Chondrocyte (in vitro differentiated cells): ENCODE results near the gene AGAP2. TPM values are rescaled to one million over a fixed set of nuclear protein-coding genes. Genes with fewer than 3 reads are reported as not detected.

ENCODE experiments used
- DNase-seq: peaks from one replicate; pipeline ENCODE4 v3.0.0; 2021; ENCODE audit warnings: mixed read lengths, low spot score
- H3K27ac Mint-ChIP-seq: one replicate; pipeline ENCODE4 v1.8.0; 2021; ENCODE audit warnings: mild to moderate bottlenecking, moderate library complexity, mixed read lengths; ENCODE audit not compliant: unreplicated experiment
- H3K27me3 Mint-ChIP-seq: 2 replicates; pipeline ENCODE4 v1.8.0; 2021; ENCODE audit warnings: low read depth, mixed read lengths
- H3K36me3 Mint-ChIP-seq: 2 replicates; pipeline ENCODE4 v1.8.0; 2021; ENCODE audit warnings: low read depth, mixed read lengths
- H3K4me1 Mint-ChIP-seq: 2 replicates; pipeline ENCODE4 v1.8.0; 2021; ENCODE audit warnings: low read depth, mild to moderate bottlenecking, mixed read lengths
- H3K4me3 Mint-ChIP-seq: one replicate; pipeline ENCODE4 v1.8.0; 2021; ENCODE audit warnings: mild to moderate bottlenecking, moderate library complexity, mixed read lengths; ENCODE audit not compliant: unreplicated experiment
- H3K9me3 Mint-ChIP-seq: 2 replicates; pipeline ENCODE4 v1.8.0; 2021; ENCODE audit warnings: low read depth, mixed read lengths
- total RNA-seq: library from RNA; stranded (reverse); gene quantifications from 3 replicates; pipeline ENCODE4 v1.2.1, GENCODE V29; 2021
- TF ChIP-seq, protein P1 (sequence below): fragments of 200-600 bp; sonication (generic); IDR thresholded peaks from 2 replicates; pipeline ENCODE4 v1.5.0; 2021; ENCODE audit warnings: antibody characterized with exemption, mild to moderate bottlenecking, moderate library complexity

Gene AGAP2
- total RNA-seq, 1 donor from 2014 or later = 1.9 TPM

DNA sequence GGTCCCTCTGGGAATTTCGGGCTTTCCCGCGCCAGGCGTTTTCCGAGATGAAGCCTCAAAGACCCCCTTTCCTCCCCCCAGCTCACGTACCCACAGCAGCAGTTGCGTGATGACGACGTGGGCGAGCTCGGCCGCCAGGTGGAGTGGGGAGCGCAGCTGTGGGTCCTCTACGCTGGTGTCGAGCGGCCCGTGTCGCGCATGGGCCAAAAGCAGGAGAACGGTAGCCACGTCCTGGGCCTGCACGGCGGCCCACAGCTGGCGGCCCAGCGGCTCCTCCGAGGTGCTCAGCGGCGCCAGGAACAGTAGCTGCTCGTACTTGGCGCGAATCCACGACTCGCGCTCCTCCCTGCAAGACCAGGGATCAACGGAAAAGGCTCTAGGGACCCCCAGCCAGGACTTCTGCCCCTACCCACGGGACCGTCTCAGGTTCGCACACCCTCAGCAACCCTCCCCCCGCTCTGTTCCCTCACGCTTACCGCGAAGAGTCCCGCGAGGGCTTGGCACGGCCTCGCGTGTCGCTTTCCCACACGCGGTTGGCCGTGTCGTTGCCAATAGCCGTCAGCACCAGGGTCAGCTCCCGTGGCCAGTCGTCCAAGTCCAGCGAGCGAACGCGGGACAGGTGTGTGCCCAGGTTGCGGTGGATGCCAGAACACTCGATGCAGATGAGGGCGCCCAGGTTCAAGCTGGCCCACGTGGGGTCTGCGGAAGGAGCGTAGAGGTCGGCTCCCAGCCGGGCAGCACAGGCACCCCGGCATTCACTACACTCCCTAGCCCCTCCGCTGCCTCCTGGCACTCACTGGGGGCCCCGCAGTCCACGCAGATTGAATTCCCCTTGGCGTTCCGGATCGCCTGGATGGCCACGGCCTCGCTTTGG lies 11.4 kb downstream of the AGAP2 start:
- H3K36me3 Mint-ChIP-seq = peaks cover 2% of the 10 kb centered on the region

DNA sequence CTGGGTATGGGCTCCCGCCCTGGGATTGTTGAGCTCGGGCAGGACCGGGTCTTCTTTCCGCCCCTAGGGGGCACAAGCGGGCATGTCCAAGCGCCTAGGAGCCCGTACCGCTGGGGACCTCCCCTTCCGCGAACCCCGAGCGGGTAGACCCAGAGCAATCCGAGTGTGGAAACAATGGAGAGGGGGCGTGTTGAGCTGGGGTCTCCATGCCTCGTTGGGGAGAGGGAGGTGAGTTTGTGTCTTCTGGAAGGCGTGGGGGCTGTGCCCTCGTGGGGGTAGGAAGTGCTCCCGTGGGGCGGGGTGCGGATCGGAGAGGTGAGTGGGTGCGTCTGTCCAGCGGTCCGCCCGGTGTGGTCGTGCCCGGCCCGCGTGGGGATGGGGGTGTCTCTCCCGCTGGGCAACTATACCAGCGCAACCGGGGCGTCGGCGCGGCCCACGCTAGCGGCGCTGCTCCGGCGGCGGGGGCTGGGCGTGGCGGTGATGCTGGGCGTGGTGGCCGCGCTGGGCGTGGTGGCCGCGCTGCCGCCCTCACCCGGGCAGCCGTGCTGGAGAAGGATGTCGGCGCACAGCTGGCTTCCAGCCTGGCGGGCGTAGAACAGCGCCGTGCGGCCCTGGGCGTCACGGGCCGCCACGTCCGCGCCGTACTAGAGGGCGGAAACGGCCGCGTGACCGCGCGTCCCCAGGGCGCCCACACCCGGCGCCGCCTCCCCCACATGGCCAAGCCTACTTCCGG lies 12.2 kb downstream of the AGAP2 start:
- no peak for DNase-seq
- Mint-ChIP-seq H3K4me3 (peak overlapping the region; percentile 96), H3K9me3 (no peaks in the 10 kb centered on the region), H3K4me1 (peaks cover 13% of the 10 kb centered on the region), H3K27ac (peak overlapping the region; percentile 93), H3K27me3 (peaks cover 3% of the 10 kb centered on the region), H3K36me3 (peaks cover 7% of the 10 kb centered on the region)
- TF ChIP-seq, protein P1, sequence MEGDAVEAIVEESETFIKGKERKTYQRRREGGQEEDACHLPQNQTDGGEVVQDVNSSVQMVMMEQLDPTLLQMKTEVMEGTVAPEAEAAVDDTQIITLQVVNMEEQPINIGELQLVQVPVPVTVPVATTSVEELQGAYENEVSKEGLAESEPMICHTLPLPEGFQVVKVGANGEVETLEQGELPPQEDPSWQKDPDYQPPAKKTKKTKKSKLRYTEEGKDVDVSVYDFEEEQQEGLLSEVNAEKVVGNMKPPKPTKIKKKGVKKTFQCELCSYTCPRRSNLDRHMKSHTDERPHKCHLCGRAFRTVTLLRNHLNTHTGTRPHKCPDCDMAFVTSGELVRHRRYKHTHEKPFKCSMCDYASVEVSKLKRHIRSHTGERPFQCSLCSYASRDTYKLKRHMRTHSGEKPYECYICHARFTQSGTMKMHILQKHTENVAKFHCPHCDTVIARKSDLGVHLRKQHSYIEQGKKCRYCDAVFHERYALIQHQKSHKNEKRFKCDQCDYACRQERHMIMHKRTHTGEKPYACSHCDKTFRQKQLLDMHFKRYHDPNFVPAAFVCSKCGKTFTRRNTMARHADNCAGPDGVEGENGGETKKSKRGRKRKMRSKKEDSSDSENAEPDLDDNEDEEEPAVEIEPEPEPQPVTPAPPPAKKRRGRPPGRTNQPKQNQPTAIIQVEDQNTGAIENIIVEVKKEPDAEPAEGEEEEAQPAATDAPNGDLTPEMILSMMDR = peak; percentile 89

More for the DNA sequence above, 11.4 kb downstream of the AGAP2 start:
- H3K27me3 Mint-ChIP-seq = peaks cover 3% of the 10 kb centered on the region
- TF ChIP-seq, protein P1 = peak; percentile 32
- no peaks in the 10 kb centered on the region for H3K9me3 Mint-ChIP-seq
- DNase-seq = no peak
- H3K27ac Mint-ChIP-seq = peak overlapping the region; percentile 45
- peaks cover 13% of the 10 kb centered on the region for H3K4me1 Mint-ChIP-seq
- peak overlapping the region; percentile 96 for H3K4me3 Mint-ChIP-seq

DNA sequence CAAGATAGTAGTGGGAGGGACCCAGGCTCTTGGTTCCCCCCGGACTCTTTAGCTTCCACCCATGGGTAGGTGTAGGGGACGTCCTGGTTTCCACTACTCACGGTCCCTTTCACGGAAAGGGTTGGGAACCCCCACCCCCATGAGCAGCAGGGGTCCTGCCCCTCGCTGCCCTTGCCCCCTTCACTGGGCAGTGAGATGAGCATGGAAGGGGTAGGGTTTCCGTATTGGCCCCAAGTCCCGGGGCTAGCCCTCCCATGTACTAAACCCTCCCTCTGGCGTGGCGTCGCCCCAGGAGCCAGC lies 12.7 kb downstream of the AGAP2 start:
- peaks cover 13% of the 10 kb centered on the region for H3K4me1 Mint-ChIP-seq
- no peak for DNase-seq
- H3K27ac Mint-ChIP-seq = peak overlapping the region; percentile 93
- peaks cover 3% of the 10 kb centered on the region for H3K27me3 Mint-ChIP-seq
- TF ChIP-seq, protein P1 = no peak
- no peaks in the 10 kb centered on the region for H3K9me3 Mint-ChIP-seq
- peaks cover 10% of the 10 kb centered on the region for H3K36me3 Mint-ChIP-seq
- H3K4me3 Mint-ChIP-seq = peak overlapping the region; percentile 96

DNA sequence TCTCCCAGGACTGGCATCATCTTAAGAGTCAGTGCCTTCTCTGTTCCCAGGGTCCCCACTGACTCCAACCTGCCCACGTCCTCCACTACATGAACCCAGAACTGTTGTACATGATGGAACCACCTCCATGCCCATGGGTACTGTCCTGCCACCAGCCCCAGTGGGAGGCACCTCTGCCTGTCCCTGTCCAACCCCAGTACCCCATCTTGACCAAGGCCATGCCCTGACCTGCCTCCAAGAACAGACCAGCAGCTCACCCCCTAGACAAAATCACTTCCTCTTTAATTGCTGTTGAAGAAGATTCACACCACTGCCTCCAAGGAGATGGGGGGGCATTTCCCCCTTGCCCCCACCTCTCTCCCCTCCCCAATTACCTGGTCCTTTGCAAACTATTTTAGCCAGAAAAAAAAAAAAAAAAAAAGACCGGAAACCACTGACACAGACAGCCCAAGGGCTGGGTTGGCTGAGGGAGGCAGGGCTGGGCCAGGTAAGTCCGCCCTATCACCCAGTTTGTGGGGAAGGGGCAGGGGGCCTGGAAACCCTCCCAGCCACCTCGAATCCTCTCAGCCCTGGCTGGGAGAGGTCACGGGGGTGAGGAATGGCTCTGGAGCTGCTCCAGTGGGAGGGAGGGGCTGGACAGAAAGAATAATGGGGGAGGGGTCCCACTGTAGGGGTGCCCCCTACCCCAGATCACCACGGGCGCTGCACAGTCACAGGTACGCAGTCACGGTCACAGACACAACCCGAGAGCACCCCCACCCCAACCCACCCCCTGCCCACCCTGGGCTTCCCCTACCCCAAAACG lies 13.4 kb downstream of the AGAP2 start:
- no peak overlapping the region for H3K27ac Mint-ChIP-seq
- no peaks in the 10 kb centered on the region for H3K9me3 Mint-ChIP-seq
- H3K36me3 Mint-ChIP-seq = peaks cover 13% of the 10 kb centered on the region
- DNase-seq = no peak
- TF ChIP-seq, protein P1 = no peak
- H3K4me1 Mint-ChIP-seq = peaks cover 13% of the 10 kb centered on the region
- peak overlapping the region; percentile 33 for H3K4me3 Mint-ChIP-seq
- peaks cover 3% of the 10 kb centered on the region for H3K27me3 Mint-ChIP-seq
